GM12875 (cell line): ENCODE results near the gene BRS3.

Experiments used
- H3K4me3 ChIP-seq: one replicate; pipeline ENCODE4 v1.5.1; 2011; ENCODE audit warnings: low read depth, low read length, control low read depth
- CTCF ChIP-seq: IDR thresholded peaks from 2 replicates; pipeline ENCODE4 v1.5.1; 2011; ENCODE audit warnings: low read depth, mild to moderate bottlenecking, control low read depth, inconsistent platforms, low read length, moderate library complexity, borderline replicate concordance; ENCODE audit not compliant: insufficient read depth

The BRS3 gene

GRCh38 chrX:136538811-136539210 is 51.1 kb downstream of the BRS3 start:
- no peak for TF ChIP-seq CTCF
- no peak overlapping the region for H3K4me3 ChIP-seq

- TF ChIP-seq CTCF: no peak
Measured at GRCh38 chrX:136540226-136540625, 52.5 kb downstream of the BRS3 start.

GRCh38 chrX:136541294-136541693 is 53.5 kb downstream of the BRS3 start:
- no peak overlapping the region for H3K4me3 ChIP-seq
- TF ChIP-seq CTCF: no peak

More at GRCh38 chrX:136540226-136540625, 52.5 kb downstream of the BRS3 start:
- no peak overlapping the region for H3K4me3 ChIP-seq

- no peak for TF ChIP-seq CTCF
- H3K4me3 ChIP-seq: no peak overlapping the region
Measured at GRCh38 chrX:136542281-136542680, 54.5 kb downstream of the BRS3 start.
